ENCODE data around the gene ST8SIA6. TPM values are rescaled to one million over a fixed set of nuclear protein-coding genes. Genes with fewer than 3 reads are reported as not detected.

The ST8SIA6 gene
- total RNA-seq, 2 donors from 2014 or later = 1.5 to 8.9 TPM

- Histone ChIP-seq H3K27ac (peak overlapping the region; percentile 55 to 63), H3K4me3 (peak overlapping the region; percentile 44), H3K27me3 (replicated peaks; ENCODE audit: insufficient read depth) (no peaks in the 10 kb centered on the region), H3K36me3 (no peaks in the 10 kb centered on the region), H3K4me1 (ENCODE audit: control insufficient read depth in 1 of 2, low read depth in 2 of 2) (peaks cover 21 to 46% of the 10 kb centered on the region in 2 donors), H3K9me3 (no peaks in the 10 kb centered on the region)
- DNase-seq (ENCODE audit: low spot score) (no peak), ATAC-seq (ENCODE audit: insufficient number of reproducible peaks, low FRiP score, low read depth) (no peak)
- TF ChIP-seq CTCF (IDR thresholded peaks at IDR 0.05) = no peak
Observed at GRCh38 chr10:17385066-17385465, 69.3 kb downstream of the ST8SIA6 start.

- Histone ChIP-seq H3K36me3 (no peaks in the 10 kb centered on the region), H3K9me3 (no peaks in the 10 kb centered on the region), H3K27me3 (replicated peaks; ENCODE audit: insufficient read depth) (no peaks in the 10 kb centered on the region), H3K4me1 (ENCODE audit: control insufficient read depth in 1 of 2, low read depth in 2 of 2) (peaks cover 21 to 46% of the 10 kb centered on the region in 2 donors), H3K27ac (peak overlapping the region; percentile 1 to 55), H3K4me3 (peak overlapping the region; percentile 44)
- TF ChIP-seq CTCF (IDR thresholded peaks at IDR 0.05) = no peak
- DNase-seq (ENCODE audit: low spot score) = no peak
- ATAC-seq (ENCODE audit: insufficient number of reproducible peaks, low FRiP score, low read depth) = no peak
Observed at GRCh38 chr10:17383801-17384555, 70.4 kb downstream of the ST8SIA6 start.

- DNase-seq (ENCODE audit: low spot score) (no peak), ATAC-seq (ENCODE audit: insufficient number of reproducible peaks, low FRiP score, low read depth) (no peak)
- peaks cover 21 to 46% of the 10 kb centered on the region in 2 donors for H3K4me1 ChIP-seq (ENCODE audit: control insufficient read depth in 1 of 2, low read depth in 2 of 2)
- no peak for TF ChIP-seq CTCF (IDR thresholded peaks at IDR 0.05)
- H3K27ac ChIP-seq = no peak overlapping the region
- H3K27me3 ChIP-seq (replicated peaks; ENCODE audit: insufficient read depth) = no peaks in the 10 kb centered on the region
- no peaks in the 10 kb centered on the region for H3K9me3 ChIP-seq
- H3K36me3 ChIP-seq = no peaks in the 10 kb centered on the region
- no peak overlapping the region for H3K4me3 ChIP-seq
Observed at GRCh38 chr10:17381502-17382142, 72.8 kb downstream of the ST8SIA6 start.

- no peaks in the 10 kb centered on the region for H3K36me3 ChIP-seq
- no peak for DNase-seq (ENCODE audit: low spot score)
- H3K27me3 ChIP-seq (replicated peaks; ENCODE audit: insufficient read depth) = no peaks in the 10 kb centered on the region
- H3K4me3 ChIP-seq = no peak overlapping the region
- H3K27ac ChIP-seq = no peak overlapping the region
- no peaks in the 10 kb centered on the region for H3K9me3 ChIP-seq
- no peak for TF ChIP-seq CTCF (IDR thresholded peaks at IDR 0.05)
- no peak for ATAC-seq (ENCODE audit: insufficient number of reproducible peaks, low FRiP score, low read depth)
- peaks cover 21 to 46% of the 10 kb centered on the region in 2 donors for H3K4me1 ChIP-seq (ENCODE audit: control insufficient read depth in 1 of 2, low read depth in 2 of 2)
Observed at GRCh38 chr10:17380888-17381287, 73.5 kb downstream of the ST8SIA6 start.

GRCh38 chr10:17380016-17380415 lies 74.4 kb downstream of the ST8SIA6 start:
- Histone ChIP-seq H3K27ac (no peak overlapping the region), H3K4me1 (ENCODE audit: control insufficient read depth in 1 of 2, low read depth in 2 of 2) (peaks cover 17 to 38% of the 10 kb centered on the region in 2 donors), H3K9me3 (no peaks in the 10 kb centered on the region), H3K4me3 (no peak overlapping the region), H3K36me3 (no peaks in the 10 kb centered on the region), H3K27me3 (replicated peaks; ENCODE audit: insufficient read depth) (no peaks in the 10 kb centered on the region)
- DNase-seq (ENCODE audit: low spot score) (no peak), ATAC-seq (ENCODE audit: insufficient number of reproducible peaks, low FRiP score, low read depth) (no peak)
- no peak for TF ChIP-seq CTCF (IDR thresholded peaks at IDR 0.05)

Measured in thoracic aorta (tissue), 2 donors.